GM23248 (cell line): ENCODE measurements around the gene ALDOA. TPM values are rescaled to one million over a fixed set of nuclear protein-coding genes. Genes with fewer than 3 reads are reported as not detected.
A peak's percentile ranks its signal among the peaks of the same experiment; 100 is the strongest.

Experiments used
- DNase-seq: peaks from one replicate; pipeline ENCODE4 v3.0.0-alpha.2; 2015
- H2AFZ ChIP-seq: fragments of 200-600 bp; sonication (generic); 2 replicates; pipeline ENCODE4 v1.6.1; 2016; ENCODE audit warnings: antibody characterized with exemption
- H3F3A ChIP-seq: fragments of 200-600 bp; sonication (generic); 2 replicates; pipeline ENCODE4 v1.6.1; 2016; ENCODE audit warnings: mild to moderate bottlenecking, antibody characterized with exemption, mixed run types; ENCODE audit not compliant: insufficient read depth
- H3K27ac ChIP-seq: fragments of 200-600 bp; sonication (generic); 2 replicates; pipeline ENCODE4 v1.5.1; 2016; ENCODE audit warnings: mild to moderate bottlenecking
- H3K27me3 ChIP-seq: fragments of 200-600 bp; sonication (generic); replicated peaks from 2 replicates; pipeline ENCODE4 v1.6.1; 2016; ENCODE audit warnings: mild to moderate bottlenecking; ENCODE audit not compliant: insufficient read depth
- H3K36me3 ChIP-seq: fragments of 200-600 bp; sonication (generic); 2 replicates; pipeline ENCODE4 v1.6.1; 2016; ENCODE audit warnings: low read depth, mild to moderate bottlenecking
- H3K4me1 ChIP-seq: fragments of 200-600 bp; sonication (generic); 2 replicates; pipeline ENCODE4 v1.6.1; 2016; ENCODE audit warnings: mild to moderate bottlenecking; ENCODE audit not compliant: insufficient read depth
- H3K4me2 ChIP-seq: fragments of 200-600 bp; sonication (generic); one replicate; pipeline ENCODE4 v1.6.1; 2016; ENCODE audit warnings: mild to moderate bottlenecking; ENCODE audit not compliant: unreplicated experiment
- H3K4me3 ChIP-seq: fragments of 200-600 bp; sonication (generic); 2 replicates; pipeline ENCODE4 v1.5.1; 2016; ENCODE audit warnings: mild to moderate bottlenecking
- H3K79me2 ChIP-seq: fragments of 200-600 bp; sonication (generic); 2 replicates; pipeline ENCODE4 v1.6.1; 2016; ENCODE audit warnings: mild to moderate bottlenecking; ENCODE audit not compliant: insufficient read depth
- H3K9ac ChIP-seq: fragments of 200-600 bp; sonication (generic); 2 replicates; pipeline ENCODE4 v1.6.1; 2016; ENCODE audit warnings: mild to moderate bottlenecking
- H3K9me2 ChIP-seq: fragments of 200-600 bp; sonication (generic); 2 replicates; pipeline ENCODE4 v1.6.1; 2016; ENCODE audit warnings: mixed run types, mild to moderate bottlenecking, moderate library complexity; ENCODE audit not compliant: insufficient read depth
- H3K9me3 ChIP-seq: fragments of 200-600 bp; sonication (generic); one replicate; pipeline ENCODE4 v1.6.1; 2017; ENCODE audit warnings: low read depth
- H4K20me1 ChIP-seq: fragments of 200-600 bp; sonication (generic); 2 replicates; pipeline ENCODE4 v1.6.0; 2016; ENCODE audit not compliant: insufficient read depth
- EZH2 ChIP-seq: fragments of 200-600 bp; sonication (generic); IDR thresholded peaks from 2 replicates; pipeline ENCODE4 v1.6.1; 2018; ENCODE audit warnings: antibody characterized with exemption, mild to moderate bottlenecking; ENCODE audit not compliant: insufficient read depth, poor library complexity, severe bottlenecking
- EZH2phosphoT487 ChIP-seq: fragments of 200-600 bp; sonication (generic); IDR thresholded peaks from 2 replicates; pipeline ENCODE4 v1.6.1; 2018; ENCODE audit warnings: antibody characterized with exemption, moderate library complexity, mild to moderate bottlenecking, low read depth; ENCODE audit not compliant: insufficient read depth
- WGBS, 2 experiments: methylation state at CpG; one replicate each; pipeline ENCODE4 v1.1.6; 2015 to 2017; ENCODE audit warnings: low lambda C conversion rate in 2 of 2, low coverage in 1 of 2; ENCODE audit errors: missing lambda C conversion rate in 2 of 2; 5-methylcytosine and 5-hydroxymethylcytosine counted together
- in situ Hi-C: fragments of 300-500 bp; cut with MboI; formaldehyde crosslinking; loops from 2 replicates; pipeline ENCODE4 v1.15.0; 2020
- polyA plus RNA-seq: library from polyadenylated mRNA; unstranded; fragments of >200 nt; fragmentation: Nextera tagmentation; extraction: Ambion mirVana; gene quantifications from 2 replicates; pipeline ENCODE4 v1.2.1, GENCODE V29; 2016
- total RNA-seq: library from RNA; depleted of rRNA; stranded (reverse); fragments of >200 nt; shearing (Covaris generic); gene quantifications from 2 replicates; pipeline ENCODE4 v1.2.3, GENCODE V29; 2014

Gene ALDOA
- total and polyA plus RNA-seq, 2 experiments from 2014 or later, result 1,602 to 2,742 TPM

- Histone ChIP-seq H3K79me2 (peaks cover 10% of the 10 kb centered on the region), H3K27ac (no peak overlapping the region), H3K4me2 (no peak overlapping the region), H3K4me3 (no peak overlapping the region), H3K9me3 (no peaks in the 10 kb centered on the region), H2AFZ (no peak overlapping the region), H3K9ac (no peak overlapping the region), H3K36me3 (peaks cover 5% of the 10 kb centered on the region; the same call in 1 of the 2 replicates), H3K27me3 (no peaks in the 10 kb centered on the region), H3K4me1 (peaks cover 18% of the 10 kb centered on the region), H4K20me1 (no peaks in the 10 kb centered on the region), H3K9me2 (no peaks in the 10 kb centered on the region), H3F3A (peaks cover 40% of the 10 kb centered on the region)
- WGBS, 2 experiments, result 83 to 86% methylated on average over 11 of the region's 11 CpGs
- in situ Hi-C loops, result no loop called here
- TF ChIP-seq EZH2, result no peak
- TF ChIP-seq EZH2phosphoT487, result no peak
- no peak for DNase-seq
These were observed 21.8 kb downstream of the ALDOA start for GRCh38 chr16:30087181-30087898.

GRCh38 chr16:30088237-30088831, 22.8 kb downstream of the ALDOA start:
- TF ChIP-seq EZH2, result no peak
- TF ChIP-seq EZH2phosphoT487, result no peak
- Histone ChIP-seq H3K27me3 (no peaks in the 10 kb centered on the region), H3K4me1 (peaks cover 18% of the 10 kb centered on the region), H3K36me3 (peaks cover 3% of the 10 kb centered on the region; the same call in 1 of the 2 replicates), H3K27ac (no peak overlapping the region), H4K20me1 (no peaks in the 10 kb centered on the region), H3K4me3 (no peak overlapping the region), H3K4me2 (no peak overlapping the region), H3K9me3 (no peaks in the 10 kb centered on the region), H2AFZ (no peak overlapping the region), H3K9me2 (no peaks in the 10 kb centered on the region), H3K79me2 (0 out of 2 replicates have a peak, but pooled peaks cover under 1% of the 10 kb centered on the region), H3K9ac (no peak overlapping the region), H3F3A (peaks cover 49% of the 10 kb centered on the region)
- DNase-seq, result no peak
- WGBS, 2 experiments, result 70 to 78% methylated on average over 10 of the region's 10 CpGs
- in situ Hi-C loops, result no loop called here

GRCh38 chr16:30088832-30089624, 23.5 kb downstream of the ALDOA start:
- TF ChIP-seq EZH2, result no peak
- TF ChIP-seq EZH2phosphoT487, result no peak
- peaks cover 4% of the 10 kb centered on the region for H3K79me2 ChIP-seq
- no peaks in the 10 kb centered on the region for H3K36me3 ChIP-seq
- peaks cover 53% of the 10 kb centered on the region for H3F3A ChIP-seq
- no peaks in the 10 kb centered on the region for H3K9me3 ChIP-seq
- peak overlapping the region; percentile 18 for H3K27ac ChIP-seq
- H4K20me1 ChIP-seq, result no peaks in the 10 kb centered on the region
- no peak overlapping the region for H3K4me2 ChIP-seq
- H3K9me2 ChIP-seq, result no peaks in the 10 kb centered on the region
- no peak overlapping the region for H3K9ac ChIP-seq
- H2AFZ ChIP-seq, result no peak overlapping the region
- H3K4me1 ChIP-seq, result peaks cover 18% of the 10 kb centered on the region
- no peak for DNase-seq
- H3K4me3 ChIP-seq, result no peak overlapping the region
- in situ Hi-C loops, result no loop called here
- 82 to 84% methylated on average over 22 of the region's 22 CpGs for WGBS, 2 experiments
- no peaks in the 10 kb centered on the region for H3K27me3 ChIP-seq

DNA sequence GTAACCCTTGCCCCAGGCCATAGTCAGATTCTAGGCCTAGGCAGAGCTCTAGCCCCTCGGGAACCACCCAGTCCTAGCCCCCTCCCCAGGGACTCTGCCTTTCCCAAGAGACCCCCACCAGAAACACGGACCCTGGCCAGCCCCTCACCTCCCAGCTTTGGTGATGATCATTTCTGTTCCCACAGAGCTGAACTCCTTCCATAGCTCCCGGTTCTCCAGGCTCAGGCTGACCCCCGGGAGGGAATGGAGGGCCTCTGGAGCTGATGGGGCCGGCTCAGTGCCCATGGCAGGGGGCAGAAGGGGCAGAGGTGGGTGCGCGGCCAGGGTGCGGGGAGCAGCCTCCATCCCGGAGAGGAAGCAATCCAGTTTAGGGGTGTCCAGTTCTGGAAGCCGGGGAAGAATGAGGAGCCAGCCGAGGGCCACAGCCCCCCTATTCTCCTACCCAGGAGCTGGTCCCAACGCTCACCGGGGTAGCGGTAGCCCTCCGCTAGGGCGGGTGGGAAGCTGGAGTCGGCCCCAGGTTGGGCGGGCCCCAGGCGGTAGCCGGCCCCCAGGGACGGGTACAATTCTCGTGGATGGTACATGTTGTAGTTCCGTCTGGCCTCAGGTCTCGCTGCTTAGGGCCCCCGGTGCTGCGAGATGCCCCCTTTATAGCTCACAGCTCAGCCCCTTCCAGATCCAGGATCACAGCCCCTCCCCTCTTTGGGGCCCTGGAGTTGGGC, 25.2 kb downstream of the ALDOA start:
- Histone ChIP-seq H3K4me2 (no peak overlapping the region), H3K79me2 (peaks cover 21% of the 10 kb centered on the region), H2AFZ (peak overlapping the region; percentile 58; the same call in 1 of the 2 replicates), H3K27ac (0 out of 2 replicates have a peak overlapping the region, but pooled peaks have one; percentile 18), H3K36me3 (peaks cover 10% of the 10 kb centered on the region), H3K4me3 (no peak overlapping the region), H3K9me3 (no peaks in the 10 kb centered on the region), H3K27me3 (no peaks in the 10 kb centered on the region), H3K9me2 (no peaks in the 10 kb centered on the region), H3K9ac (peak overlapping the region; percentile 58), H4K20me1 (no peaks in the 10 kb centered on the region), H3K4me1 (peaks cover 18% of the 10 kb centered on the region), H3F3A (peaks cover 55% of the 10 kb centered on the region)
- WGBS, 2 experiments, result 68 to 72% methylated on average over 16 to 26 of the region's 26 CpGs
- no peak for DNase-seq
- TF ChIP-seq EZH2 (no peak), EZH2phosphoT487 (no peak)
- in situ Hi-C loops, result no loop called here
